Stimulated activated CD8-positive, alpha-beta memory T cell treated with anti-CD3 and anti-CD28 coated beads, Interleukin-15, amount 100 ng/mL, for 4 hours (primary cell): ENCODE results near the gene STAG1.
"Not testable (repeated sequence)": the region's sequence is repeated elsewhere in the genome, so short reads cannot be mapped to it uniquely, and the experiment has no call there.

ENCODE experiments used
- DNase-seq, 2 donors: peaks; one replicate each; pipeline ENCODE4 v3.0.0-alpha.2; 2020; ENCODE audit warnings: low read depth in 2 of 2

STAG1 gene

GRCh38 chr3:136752172-136752421 lies at the start of gene STAG1:
Gene STAG1 (minus strand): TSS chr3:136752378. CDS start chr3:136630898, 121,480 bp downstream.
- no peak for DNase-seq

- DNase-seq, result not testable (repeated sequence)
Measured at GRCh38 chr3:136801146-136801545, 49.0 kb upstream of the STAG1 start.

GRCh38 chr3:136792556-136793330 lies 40.6 kb upstream of the STAG1 start:
- DNase-seq, result no peak

DNA sequence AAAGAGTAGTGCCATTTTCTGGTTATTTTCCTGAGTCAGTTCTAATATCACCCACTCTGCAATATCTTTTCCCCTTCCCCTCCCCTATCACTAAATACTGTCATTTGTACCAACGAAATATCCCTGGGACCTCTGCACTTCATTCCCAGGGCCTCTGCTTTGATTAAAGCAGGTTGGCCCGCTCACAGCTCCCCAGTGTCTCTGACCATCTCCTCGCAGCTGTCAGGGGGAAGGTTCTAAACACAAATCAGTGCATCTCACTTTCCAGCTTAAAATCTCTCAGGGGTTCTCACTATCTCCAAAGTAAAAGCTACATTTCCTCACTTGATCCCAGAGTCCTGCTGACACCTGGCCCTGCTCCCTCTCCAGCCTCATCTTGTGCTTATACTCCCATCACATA lies 38.6 kb upstream of the STAG1 start:
- DNase-seq, result no peak

DNA sequence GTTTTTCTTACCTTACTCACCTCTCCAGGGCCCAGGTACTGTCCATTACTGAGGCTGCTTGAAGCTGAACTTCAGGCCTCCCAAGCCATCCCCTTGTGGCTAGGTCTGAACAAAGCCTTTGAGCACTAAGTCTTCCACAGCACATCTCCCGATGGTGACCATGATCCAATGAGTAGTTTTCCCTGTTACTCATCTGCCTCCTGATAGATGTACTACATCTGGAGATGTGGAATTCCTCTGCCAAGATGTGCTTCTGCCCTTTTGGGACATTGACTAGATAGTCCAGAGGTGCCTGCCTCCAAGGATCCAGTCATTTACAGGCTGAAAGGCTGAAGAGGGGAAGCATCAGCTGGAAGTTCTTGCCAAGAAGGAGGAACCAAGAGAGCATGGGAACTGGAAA lies 37.8 kb upstream of the STAG1 start:
- no peak for DNase-seq

GRCh38 chr3:136788154-136788553 lies 36.0 kb upstream of the STAG1 start:
- no peak for DNase-seq

DNA sequence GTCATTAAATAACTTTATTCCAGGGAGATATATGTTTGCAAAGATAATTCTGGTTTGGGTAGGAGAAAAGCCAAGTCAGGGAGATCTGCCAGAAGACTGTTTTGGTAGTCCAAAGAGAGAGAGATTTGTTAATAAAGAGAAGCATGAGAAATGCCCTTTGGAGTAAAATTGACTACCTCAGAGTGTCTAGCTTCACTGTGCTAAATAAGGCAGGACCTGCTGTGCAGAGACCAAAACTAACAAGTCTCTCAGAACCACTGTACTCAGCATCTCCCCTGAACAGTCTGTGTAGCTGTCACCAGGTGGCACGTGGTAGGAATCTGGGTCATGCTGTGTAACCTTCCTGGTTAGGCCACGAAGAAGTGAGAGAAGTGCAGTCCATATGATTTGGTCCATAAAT lies 35.2 kb upstream of the STAG1 start:
- no peak for DNase-seq

DNA sequence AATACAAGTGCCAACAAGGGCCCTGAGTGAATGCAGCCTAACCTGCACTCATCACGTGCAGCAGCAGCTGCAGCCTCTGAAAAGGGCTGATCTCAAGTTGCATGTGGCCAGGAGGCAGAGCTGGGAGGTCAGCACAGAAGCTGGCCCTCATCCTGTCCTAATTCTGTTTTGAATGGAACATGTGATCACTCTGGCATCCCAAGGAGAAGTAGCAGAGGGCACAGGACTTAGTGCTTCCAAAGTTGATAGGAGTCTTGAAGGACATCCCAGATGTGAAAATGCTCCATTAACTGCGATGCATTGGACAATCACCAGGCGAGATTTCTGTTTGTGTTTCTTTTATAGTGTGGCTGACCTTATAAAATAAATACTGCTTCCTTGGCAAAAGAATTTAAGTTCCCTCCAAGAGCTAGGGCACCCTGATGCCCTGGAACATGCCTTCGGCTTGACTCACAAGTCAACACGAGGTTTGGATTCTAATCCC lies 31.6 kb upstream of the STAG1 start:
- no peak for DNase-seq

GRCh38 chr3:136780741-136781140 lies 28.6 kb upstream of the STAG1 start:
- no peak for DNase-seq

DNA sequence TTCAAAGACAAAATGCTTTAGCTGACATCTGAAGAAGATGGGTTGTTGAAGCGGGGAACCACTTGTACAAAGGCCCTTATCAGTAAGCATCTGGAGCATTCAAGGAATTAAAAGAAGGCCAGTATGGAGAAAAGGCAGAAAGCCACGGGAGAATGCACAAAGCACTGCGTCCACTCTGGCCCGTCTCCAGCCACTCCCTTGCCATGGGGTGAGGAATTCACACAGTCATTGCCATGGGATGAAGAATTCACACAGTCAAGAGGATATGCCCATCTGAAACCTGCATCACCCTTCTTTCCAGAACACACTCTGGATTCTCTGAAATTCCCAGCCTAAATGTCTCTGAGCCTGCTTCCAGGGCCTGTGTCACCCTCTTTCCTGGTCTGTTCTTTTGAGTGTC lies 26.7 kb upstream of the STAG1 start:
- DNase-seq, result no peak

GRCh38 chr3:136772709-136773108 lies 20.5 kb upstream of the STAG1 start:
- DNase-seq, result no peak

DNA sequence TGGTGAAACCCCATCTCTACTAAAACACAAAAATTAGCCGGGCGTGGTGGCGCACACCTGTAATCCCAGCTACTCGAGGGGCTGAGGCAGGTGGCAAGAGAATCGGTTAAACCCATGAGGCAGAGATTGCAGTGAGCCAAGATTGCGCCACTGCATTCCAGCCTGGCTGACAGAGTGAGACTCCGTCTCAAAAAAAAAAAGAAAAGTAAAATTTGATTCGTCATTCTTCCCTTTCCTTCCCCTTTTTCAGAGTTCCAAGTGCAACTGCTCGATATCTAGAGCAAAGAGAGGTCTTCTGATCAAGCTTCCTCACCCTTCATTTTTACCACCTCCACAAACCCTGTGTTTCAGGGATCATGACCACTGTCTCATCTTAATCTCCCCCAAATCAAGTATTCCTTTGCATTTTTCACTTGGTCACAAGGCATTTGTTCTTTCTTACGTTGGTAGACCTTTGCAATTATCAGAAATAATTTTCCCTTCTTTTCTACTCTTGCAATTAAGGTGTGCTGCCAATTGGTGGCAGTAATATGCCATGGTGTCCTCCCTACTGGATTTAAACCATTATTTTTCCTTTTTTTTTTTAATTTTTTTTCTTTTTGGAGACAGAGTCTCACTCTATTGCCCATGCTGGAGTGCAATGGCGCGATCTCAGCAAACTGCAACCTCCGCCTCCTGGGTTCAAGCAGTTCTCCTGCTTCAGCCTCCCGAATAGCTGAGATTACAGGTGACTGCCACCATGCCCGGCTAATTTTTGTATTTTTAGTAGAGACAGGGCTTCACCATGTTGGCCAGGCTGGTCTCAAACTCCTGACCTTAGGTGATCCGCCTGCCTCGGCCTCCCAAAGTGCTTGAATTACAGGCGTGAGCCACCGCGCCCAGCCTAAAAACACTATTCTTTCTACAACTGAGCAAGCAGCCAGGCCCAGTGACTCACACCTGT lies 6.3 kb upstream of the STAG1 start:
- DNase-seq, result not testable (repeated sequence)

DNA sequence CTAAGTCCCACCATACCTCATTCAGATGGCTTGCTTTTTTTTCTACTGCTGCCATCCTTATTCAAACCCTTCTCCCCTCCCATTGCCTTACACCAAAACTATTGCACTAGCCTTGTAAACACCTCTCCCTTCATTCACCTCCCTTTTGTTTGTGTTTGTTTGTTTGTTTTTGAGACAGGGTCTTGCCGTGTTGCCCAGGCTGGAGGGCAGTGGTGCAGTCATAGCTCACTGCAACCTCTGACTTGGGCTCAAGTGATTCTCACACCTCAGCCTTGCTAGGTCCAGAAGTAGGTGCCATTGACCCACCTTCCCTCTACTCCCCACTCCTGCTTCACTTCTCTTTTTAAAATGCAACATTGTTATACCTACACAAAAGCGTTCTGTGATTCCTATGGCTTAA lies 3.0 kb upstream of the STAG1 start:
- DNase-seq, result no peak

- DNase-seq, result no peak
Measured at GRCh38 chr3:136753326-136753939, 1.3 kb upstream of the STAG1 start.

DNA sequence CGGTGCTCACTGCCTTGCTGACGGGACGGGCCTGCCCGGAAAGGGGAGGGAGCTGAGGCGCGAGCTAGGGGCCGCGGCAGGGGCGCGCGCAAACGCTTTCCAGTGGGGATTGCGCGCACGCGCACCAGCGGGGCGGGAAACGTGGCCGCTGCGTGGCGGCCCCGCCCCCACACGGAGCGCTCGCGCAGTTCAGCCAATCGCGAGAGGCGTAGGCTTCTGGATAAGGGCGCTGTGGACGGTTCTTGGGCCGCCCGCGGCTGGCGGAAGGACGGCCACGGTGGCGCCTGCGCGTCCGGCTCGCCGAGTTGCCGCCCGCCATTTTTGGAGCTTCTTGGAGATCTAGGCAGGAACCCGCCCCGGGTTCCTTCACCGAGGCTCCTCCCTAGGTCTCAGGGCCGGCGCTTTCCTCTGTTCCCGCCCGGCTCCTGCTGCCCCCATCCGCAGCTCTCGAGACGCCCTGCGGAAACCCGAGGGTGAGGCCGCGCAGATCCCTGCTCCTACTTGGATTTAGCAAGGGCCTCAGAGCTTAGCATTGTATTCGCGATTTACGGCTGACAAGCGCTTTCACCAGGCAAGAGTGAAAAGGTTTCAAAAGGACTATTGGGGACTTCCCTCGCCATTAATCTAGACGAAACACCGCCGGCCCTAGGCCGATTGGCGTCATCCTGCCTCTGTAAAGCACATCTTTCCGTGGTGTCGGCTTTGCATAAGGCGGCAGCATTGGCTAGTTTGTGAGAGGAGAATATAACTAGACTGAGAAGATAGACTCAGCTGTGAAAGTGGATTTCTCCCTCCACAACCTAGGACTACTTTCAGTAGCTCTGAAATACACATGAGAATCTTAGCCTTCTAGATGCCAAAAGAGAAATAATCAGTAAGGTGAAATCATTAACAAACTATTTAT lies 496 bp upstream of the STAG1 start:
- peak; percentile 97 to 99 for DNase-seq

DNA sequence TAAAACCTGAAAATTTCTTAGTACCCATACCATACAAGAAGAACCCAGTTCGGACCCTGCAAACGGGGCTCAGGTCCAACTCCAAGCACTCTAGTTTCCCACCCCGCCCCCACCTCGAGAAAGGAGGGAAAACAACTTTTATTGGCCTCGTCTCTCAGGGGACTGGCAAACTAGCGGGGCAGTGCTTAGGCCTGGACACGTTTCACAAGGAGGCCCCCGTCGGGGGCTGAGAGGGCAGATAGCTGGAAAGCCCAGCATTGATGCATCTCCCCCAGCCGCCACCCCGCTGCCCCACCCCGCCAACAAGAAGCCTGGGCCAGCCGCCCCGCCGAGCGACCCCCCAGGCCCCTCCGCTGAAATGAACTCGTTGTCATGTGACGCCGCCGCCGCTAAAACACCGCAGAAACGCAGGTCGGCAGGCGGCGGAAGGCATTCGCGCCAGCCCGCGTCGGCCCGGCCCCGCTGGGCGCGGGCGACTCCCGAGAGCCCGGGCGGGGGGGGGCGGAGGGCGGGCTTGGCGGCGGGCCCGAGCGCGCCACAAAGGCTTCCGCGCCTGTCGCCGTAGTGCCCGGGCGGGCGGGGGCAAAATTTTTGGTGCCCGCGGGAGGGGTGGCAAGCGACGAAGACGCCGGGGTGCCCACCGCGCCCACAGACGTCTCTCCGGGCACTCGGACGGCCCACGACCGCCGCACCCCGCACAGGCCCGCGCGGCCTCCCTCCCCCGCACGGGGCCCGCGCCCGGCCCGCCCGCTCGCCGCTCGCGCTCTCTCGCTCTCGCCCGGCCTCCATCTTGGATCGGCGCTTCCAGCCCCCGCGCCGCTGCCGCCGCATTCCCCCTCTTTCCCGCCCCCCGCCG lies 634 bp downstream of the STAG1 start:
- peak; percentile 21 to 49 for DNase-seq

- no peak for DNase-seq
Measured at GRCh38 chr3:136750897-136751315, 1.3 kb downstream of the STAG1 start.

DNA sequence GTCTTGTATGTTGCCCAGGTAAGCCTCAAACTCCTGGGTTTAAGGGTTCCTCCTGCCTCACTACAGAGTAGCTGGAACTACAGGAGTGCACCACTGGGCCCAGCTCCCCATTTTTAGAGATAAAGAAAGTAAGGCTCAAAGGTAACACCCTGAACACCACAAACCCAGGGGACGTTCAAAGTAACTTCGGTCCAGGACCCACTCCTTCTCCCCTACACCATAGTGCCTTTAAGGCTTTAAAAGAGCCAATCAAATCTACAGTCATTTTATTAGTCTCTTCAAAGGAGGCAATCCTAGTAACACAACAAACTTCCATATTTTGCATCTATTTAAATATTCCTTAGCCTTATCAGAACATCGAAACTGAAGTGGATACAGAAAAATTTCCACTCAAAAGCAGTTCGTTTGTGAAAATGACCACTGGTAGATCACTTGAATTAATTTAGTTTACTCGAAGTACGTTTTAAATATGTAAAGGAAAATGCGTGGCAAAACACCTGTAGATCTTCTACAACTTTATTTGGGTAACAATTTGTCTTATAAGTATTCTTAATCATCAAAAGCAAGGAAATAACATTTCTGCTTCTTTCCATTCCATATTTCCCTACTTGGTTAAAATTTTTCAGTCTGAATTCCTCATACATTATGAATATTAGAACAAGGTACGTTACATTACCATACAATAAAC lies 1.8 kb downstream of the STAG1 start:
- DNase-seq, result no peak

GRCh38 chr3:136749602-136750001 lies 2.6 kb downstream of the STAG1 start:
- DNase-seq, result not testable (repeated sequence)

DNA sequence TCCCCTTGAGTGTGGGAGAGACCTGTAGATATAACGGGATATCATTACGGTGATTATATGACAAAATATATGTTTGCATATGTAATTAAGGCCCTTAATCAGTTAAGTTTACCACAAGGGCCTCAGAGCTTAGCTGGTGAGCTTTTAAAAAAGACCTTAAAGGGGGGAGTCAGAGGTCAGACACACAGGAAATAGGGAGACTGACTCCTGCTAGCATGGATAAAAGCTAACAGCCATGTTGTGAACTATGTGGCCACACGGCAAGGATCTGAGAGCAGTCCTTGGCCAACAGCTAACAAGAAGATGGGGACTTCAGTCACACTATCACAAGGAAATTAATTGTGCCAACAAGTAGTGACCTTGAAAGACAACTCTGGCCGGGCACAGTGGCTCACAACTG lies 3.1 kb downstream of the STAG1 start:
- DNase-seq, result no peak
